ENCODE results near the gene ARL14EPL.

Gene ARL14EPL

GRCh38 chr5:116032094-116032517 is at the start of gene ARL14EPL:
TSS of gene ARL14EPL (plus strand) at chr5:116032472. CDS start at chr5:116051466, 18,994 bp downstream.
- no peak for DNase-seq (ENCODE audit: low read depth in 2 of 3, low spot score in 2 of 3)

DNA sequence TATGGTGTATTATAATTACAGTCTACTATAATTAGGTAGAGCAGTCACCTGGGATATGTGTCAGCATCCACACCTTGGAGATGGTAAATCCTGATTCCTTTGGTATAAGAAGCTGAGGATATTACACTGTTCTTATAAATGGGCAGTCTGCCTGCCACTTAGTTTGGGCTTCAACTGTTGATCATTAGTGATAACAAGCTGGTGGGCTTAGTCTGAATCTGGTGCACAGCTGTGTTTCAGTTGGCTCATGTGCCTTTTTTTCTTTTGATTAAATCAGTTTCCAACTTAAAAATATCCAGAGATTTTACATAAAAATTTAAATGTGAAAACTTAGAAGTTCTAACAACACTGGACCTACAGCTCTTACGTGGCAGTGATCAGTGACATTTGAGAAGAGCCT is 48.8 kb upstream of the ARL14EPL start:
- DNase-seq (ENCODE audit: low read depth in 2 of 3, low spot score in 2 of 3) = no peak

- no peak for DNase-seq (ENCODE audit: low read depth in 2 of 3, low spot score in 2 of 3)
These were observed 46.2 kb upstream of the ARL14EPL start for GRCh38 chr5:115985802-115986757.

DNA sequence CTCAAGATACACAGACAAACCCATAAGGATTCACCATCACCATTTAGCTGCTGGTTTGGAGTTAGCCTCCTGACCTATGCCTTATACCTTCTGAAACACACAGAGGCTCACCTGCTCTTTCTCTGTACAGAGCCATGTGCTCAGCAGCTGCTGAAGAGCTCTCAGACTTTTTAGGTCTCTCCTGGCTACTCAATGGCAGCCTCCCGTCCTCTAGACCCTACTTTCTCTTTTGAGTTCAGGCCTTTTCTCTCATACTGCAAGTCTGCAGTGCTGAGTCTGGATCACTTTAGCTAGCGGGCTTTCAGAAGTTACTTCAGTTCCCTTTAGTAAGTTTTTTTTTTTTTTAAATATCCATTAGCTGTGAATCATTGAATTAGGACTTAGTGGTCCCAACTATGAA is 44.3 kb upstream of the ARL14EPL start:
- no peak for DNase-seq (ENCODE audit: low read depth in 2 of 3, low spot score in 2 of 3)

- no peak for DNase-seq (ENCODE audit: low read depth in 2 of 3, low spot score in 2 of 3)
These were observed 39.4 kb upstream of the ARL14EPL start for GRCh38 chr5:115992848-115993350.

DNA sequence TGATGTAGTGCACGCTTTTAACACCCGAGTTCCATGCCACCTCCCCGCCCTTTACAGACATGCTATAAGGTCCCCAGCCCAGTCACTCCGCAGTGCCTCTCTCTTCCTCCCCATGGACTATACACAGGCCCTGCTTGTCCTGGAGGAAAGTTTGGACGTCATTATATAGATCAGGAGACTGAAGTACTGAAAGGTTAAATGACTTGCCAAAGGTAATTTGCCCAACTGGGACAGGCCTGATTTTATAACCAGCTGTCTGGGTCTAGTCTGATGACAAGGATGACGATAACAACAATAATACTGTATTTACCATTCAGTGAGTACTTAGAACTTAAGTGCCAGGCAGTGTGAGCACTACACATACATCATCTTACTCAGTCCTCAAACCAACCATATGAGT is 36.9 kb upstream of the ARL14EPL start:
- DNase-seq (ENCODE audit: low read depth in 2 of 3, low spot score in 2 of 3) = no peak

DNA sequence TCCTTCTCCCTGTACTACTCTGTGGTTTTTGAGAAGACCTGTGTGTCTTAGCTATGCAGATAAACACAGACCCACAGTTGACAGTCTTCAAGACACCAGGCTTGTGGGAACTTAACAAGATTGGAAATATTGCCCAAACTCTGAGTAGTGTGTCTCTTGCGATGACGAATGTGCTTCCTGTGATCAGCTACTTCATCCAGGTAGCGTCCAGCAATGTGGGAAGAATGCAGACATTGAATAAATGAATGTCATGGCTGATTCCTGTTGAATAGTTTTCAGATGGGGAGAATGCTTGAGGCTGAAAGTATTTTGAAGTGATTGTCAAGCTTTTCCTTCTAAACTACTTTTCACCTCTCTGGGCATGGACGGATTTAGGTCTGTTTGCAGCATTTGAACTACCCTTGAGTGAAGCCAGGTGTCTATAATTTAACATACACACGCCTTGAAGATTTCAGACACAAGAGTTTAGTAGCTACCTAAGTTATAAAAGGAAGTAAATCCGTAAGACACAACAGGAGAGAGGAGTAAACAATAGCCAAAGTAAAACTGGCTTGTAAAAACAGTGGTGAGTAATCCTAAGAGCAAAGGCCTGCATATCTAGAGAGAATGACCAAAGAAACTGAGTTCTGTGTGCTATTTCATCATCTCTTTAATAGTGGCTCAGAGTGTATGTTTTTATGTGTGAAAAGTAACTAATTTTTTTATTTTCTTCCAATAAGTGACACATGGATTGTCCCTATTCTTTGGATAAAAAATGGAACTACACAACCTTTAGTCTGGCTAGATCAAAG is 30.0 kb upstream of the ARL14EPL start:
- DNase-seq (ENCODE audit: low read depth in 2 of 3, low spot score in 2 of 3) = no peak

DNA sequence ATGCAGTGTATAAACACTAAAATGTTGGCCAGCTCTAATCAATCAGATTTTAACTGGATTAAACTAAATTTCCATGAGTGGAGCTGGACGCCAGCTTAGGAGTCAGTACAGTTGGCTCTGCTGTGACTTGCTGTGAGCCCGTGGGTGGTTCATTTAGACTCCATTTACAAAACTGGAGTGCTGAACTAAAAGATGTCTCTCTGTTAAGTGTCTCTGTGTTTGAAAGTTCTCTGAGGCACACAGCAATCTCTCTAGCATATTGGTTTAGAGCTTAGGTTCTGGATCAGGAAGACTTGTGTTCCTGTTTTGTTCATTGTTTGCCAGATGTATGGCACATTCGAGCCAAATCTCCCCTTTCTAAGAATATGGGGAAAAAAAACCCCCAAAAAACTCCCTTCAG is 28.0 kb upstream of the ARL14EPL start:
- DNase-seq (ENCODE audit: low read depth in 2 of 3, low spot score in 2 of 3) = no peak

DNA sequence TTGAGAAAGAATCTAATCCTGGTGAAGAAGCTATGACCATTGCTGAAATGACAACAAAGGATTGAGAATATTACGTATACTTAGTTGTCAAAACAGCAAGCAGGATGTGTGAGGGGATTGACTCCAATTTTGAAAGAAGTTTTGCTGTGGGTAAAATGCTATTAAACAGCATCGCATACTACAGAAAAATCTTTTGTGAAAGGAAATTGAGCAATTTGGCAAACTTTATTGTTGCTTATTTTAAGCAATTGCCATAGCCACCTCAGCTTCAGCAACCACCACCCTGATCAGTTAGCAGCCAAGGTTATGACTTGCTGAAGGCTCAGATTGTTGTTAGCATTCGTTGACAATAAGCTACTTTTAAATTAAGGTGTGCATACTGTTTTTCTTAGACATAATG is 22.5 kb upstream of the ARL14EPL start:
- no peak for DNase-seq (ENCODE audit: low read depth in 2 of 3, low spot score in 2 of 3)

DNA sequence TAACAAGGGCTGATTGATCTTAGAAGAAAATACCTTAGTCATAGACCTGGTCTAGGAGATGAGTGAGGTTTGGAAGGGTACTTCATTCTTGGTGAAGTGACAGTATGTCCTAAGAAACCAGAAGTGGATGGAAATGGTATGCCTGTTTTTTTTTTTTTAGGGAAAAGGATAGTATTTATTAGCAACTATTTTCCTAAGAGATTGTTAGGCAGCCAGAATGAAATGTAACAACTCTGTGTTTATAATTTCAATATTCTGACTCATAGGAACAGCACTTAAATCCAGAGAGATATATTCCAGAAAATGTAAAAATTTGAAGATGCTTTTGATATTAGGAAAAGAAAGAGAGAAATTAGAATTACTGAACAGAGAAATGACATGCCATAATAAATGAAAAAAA is 21.2 kb upstream of the ARL14EPL start:
- no peak for DNase-seq (ENCODE audit: low read depth in 2 of 3, low spot score in 2 of 3)

GRCh38 chr5:116013207-116013785 is 19.0 kb upstream of the ARL14EPL start:
- DNase-seq (ENCODE audit: low read depth in 2 of 3, low spot score in 2 of 3) = no peak

- DNase-seq (ENCODE audit: low read depth in 2 of 3, low spot score in 2 of 3) = no peak
These were observed 18.3 kb upstream of the ARL14EPL start for GRCh38 chr5:116013936-116014335.

DNA sequence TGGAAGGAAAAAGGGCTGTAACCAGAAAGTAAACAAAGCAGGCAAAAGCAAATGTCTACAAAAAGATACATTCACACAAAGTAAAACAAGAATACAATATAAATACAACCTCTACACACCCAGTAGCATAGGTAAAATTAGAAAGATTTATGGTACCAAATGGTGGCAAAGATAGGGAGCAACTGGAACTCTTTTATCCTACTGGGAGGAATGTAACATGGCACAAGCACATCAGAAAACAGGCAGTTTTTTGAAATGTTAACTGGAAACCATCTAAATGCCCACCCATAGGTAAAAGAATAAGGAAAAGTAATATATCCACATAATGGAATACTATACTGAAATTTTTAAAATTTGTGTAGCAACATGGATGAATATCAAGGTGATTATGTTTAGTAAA is 8.7 kb upstream of the ARL14EPL start:
- no peak for DNase-seq (ENCODE audit: low read depth in 2 of 3, low spot score in 2 of 3)

DNA sequence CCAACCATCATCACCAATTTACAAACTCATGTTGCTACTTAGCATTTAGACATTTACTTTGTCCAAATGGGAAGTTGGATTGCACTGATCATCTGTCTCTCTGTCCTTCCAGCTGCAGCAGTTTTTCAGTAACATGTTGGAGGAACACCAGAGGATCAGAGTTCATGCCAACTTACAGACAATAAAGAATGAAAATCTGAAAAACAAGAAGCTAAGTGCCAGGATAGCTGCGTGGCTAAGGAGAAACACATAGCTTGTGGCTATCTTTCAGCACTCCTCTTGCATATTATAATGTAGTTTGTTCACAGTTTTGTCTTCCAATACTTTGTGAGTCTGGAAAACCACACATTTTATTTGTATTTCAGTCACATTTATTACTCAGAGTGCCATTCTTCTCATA is 6.4 kb upstream of the ARL14EPL start:
- no peak for DNase-seq (ENCODE audit: low read depth in 2 of 3, low spot score in 2 of 3)

DNA sequence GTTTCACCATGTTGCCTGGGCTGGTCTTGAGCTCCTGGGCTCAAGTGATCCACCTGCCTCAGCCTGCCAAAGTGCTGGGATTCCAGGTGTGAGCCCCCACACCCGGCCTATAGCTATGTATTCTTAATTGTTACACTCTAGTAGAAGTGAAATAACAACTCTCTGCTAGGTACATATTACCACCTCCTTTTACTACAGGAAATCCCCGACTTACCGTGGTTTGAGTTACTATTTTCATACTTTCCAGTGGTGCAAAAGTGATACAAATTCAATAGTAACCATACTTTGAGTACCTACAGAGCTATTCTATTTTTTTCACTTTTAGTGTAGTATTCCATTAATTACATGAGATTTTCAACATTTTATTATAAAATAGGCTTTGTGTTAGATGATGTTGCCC is 719 bp downstream of the ARL14EPL start:
- DNase-seq (ENCODE audit: low read depth in 2 of 3, low spot score in 2 of 3) = no peak

DNA sequence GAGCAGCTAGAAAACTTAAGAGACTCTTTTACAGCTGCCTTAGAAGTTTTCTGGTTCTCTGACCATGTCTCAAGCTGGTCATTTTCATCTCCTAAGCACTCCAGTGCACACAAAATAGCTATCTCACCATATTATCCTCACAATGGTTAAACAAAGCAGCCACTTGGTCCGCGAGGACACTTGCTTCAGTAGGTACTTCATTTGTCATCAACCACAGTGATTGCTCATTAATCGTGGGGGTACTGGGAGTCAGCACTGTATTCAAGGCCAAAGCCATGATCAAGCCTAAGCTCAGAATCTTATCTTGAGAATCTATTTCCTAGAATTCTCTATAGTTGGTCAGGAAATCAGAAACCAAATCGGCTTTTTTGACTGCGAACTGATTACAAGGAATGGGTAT is 2.9 kb downstream of the ARL14EPL start:
- no peak for DNase-seq (ENCODE audit: low read depth in 2 of 3, low spot score in 2 of 3)

GRCh38 chr5:116037236-116037822 is 5.1 kb downstream of the ARL14EPL start:
- DNase-seq (ENCODE audit: low read depth in 2 of 3, low spot score in 2 of 3) = no peak

DNA sequence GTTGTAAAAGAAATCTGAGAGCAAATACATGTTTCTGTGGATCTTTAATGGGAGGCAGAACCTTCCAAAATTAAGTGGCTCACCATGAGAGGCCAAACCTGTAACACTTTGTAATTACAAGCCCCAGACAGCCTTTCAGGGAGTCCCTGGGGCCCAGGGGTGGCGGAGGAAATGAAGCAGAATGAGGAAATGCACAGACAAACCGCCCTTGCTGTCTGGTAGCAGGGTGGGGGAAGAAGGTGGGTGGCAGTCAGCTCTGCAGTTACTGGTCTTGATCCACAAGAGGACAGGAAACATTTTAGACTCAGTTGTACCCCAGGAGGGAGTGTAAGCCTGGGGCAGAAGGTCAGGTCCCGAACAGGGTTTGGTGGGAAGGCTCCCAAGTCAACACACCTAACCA is 6.5 kb downstream of the ARL14EPL start:
- DNase-seq (ENCODE audit: low read depth in 2 of 3, low spot score in 2 of 3) = no peak

DNA sequence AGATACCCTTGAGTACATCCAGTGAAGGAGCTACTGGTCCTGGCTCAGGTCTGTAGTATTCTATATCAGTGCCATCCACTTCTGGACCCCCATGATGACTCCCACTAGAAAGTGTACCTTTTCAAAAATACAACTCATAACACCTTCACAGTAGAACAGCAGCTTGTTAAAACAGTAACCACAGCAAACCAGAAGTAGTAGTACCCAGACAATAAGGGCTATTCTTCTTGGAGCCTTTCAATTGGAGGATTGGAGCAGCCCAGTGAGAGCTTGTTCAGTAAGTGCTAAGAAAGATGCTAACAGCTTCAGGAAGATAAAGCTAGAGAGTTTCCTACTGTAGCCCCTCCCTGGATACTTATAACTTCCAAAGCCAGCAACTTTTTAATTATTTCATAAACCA is 10.1 kb downstream of the ARL14EPL start:
- no peak for DNase-seq (ENCODE audit: low read depth in 2 of 3, low spot score in 2 of 3)

- no peak for DNase-seq (ENCODE audit: low read depth in 2 of 3, low spot score in 2 of 3)
These were observed 11.8 kb downstream of the ARL14EPL start for GRCh38 chr5:116044073-116044472.

DNA sequence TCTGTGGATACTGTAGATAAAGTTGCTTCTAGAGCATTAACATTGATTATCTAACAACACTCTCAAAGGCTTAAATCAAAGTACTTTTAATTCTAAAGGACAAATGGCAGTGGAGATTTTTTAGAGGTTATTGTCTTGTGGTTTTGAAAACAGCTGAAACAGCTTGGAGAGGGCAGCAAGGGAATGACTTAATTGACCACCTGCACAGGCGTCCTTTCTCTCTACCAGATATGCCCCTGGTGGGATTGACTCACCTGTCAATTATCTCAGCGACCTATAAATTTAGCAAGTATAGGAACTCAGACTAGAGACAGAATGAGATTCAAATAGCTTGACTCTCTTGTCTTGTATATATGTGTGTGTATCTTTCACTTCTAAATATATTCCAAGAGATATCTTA is 13.5 kb downstream of the ARL14EPL start:
- no peak for DNase-seq (ENCODE audit: low read depth in 2 of 3, low spot score in 2 of 3)

Data from activated CD8-positive, alpha-beta memory T cell treated with anti-CD3 and anti-CD28 coated beads for 48 hours (primary cell).